ENCODE data around the gene TTR.

Gene TTR

DNA sequence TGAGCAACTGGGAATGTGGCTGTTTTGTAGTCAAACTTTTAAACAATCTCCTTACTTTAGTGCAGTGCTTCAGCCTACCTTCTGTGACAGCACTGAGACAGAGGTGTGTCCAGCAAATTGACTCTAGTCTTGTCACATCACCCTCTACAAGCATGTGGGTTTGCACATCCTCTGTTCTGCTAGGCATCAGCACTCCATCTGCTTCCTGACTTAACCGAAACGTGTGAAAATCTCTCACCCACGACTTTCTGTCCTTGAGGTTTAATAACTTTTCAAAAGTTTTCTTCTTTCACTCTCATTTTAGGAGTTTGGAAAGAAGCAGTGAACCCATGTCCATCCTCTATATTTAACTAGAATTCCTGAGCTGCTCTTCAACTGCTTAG is 42.6 kb downstream of the TTR start:
- Histone ChIP-seq H3K36me3 (ENCODE audit: insufficient read depth) (no peaks in the 10 kb centered on the region), H3K4me1 (ENCODE audit: low read depth, poor library complexity, severe bottlenecking) (no peaks in the 10 kb centered on the region), H3K4me2 (no peak overlapping the region), H2AFZ (ENCODE audit: low read depth) (no peak overlapping the region), H4K20me1 (ENCODE audit: insufficient read depth) (no peaks in the 10 kb centered on the region), H3K27me3 (ENCODE audit: insufficient read depth, low read depth) (no peaks in the 10 kb centered on the region), H3K79me2 (ENCODE audit: insufficient read depth, low read depth) (no peaks in the 10 kb centered on the region), H3K27ac (no peak overlapping the region), H3K9ac (no peak overlapping the region), H3K4me3 (IDR thresholded peaks at IDR 0.05; ENCODE audit: insufficient read depth, low read depth, low read length) (no peak overlapping the region)
- TF ChIP-seq CTCF (conservative IDR thresholded peaks at IDR 0.05; ENCODE audit: low read depth, low read length): no peak

DNA sequence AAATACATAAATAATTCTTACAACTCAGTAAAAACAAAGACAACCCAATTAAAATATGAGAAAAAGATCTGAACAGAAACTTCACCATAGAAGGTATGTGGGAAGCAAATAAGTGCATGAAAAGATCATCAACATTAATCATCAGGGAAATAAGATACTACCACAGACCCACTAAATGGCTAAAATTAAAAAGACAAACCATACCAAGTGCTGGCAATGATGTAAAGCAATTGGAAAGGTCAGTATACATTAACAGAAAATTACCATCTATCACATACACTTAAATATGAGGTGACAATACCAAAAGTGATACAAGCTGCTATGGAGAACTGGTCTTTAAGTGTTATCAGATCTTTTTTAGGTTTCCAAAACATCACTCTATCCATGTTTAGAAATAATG is 44.7 kb downstream of the TTR start:
- H3K27ac ChIP-seq: no peak overlapping the region
- H3K9ac ChIP-seq: no peak overlapping the region
- H3K4me3 ChIP-seq (IDR thresholded peaks at IDR 0.05; ENCODE audit: insufficient read depth, low read depth, low read length): no peak overlapping the region
- H2AFZ ChIP-seq (ENCODE audit: low read depth): no peak overlapping the region
- no peaks in the 10 kb centered on the region for H3K4me1 ChIP-seq (ENCODE audit: low read depth, poor library complexity, severe bottlenecking)
- no peak for TF ChIP-seq CTCF (conservative IDR thresholded peaks at IDR 0.05; ENCODE audit: low read depth, low read length)
- no peaks in the 10 kb centered on the region for H3K36me3 ChIP-seq (ENCODE audit: insufficient read depth)
- H3K4me2 ChIP-seq: no peak overlapping the region
- H4K20me1 ChIP-seq (ENCODE audit: insufficient read depth): no peaks in the 10 kb centered on the region
- H3K27me3 ChIP-seq (ENCODE audit: insufficient read depth, low read depth): no peaks in the 10 kb centered on the region
- no peaks in the 10 kb centered on the region for H3K79me2 ChIP-seq (ENCODE audit: insufficient read depth, low read depth)

DNA sequence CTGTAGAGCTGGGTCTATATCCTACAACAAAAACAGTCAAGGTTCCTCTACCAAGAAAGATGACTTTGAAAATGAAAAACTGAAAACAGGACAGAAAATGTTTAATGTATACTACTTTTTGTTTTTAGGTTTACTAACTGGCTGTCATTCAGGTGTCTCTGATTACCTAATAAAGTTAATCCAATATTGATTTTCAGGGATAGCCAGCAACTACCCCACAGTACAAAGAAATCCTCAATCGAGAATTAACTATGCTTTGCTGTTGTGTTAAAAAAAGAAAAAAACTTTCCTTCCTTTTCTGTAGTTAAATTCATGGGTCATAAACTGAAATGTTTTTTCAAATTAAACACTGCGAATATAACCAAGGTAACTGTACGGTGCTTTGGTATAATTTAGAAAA is 45.8 kb downstream of the TTR start:
- Histone ChIP-seq H3K27me3 (ENCODE audit: insufficient read depth, low read depth) (no peaks in the 10 kb centered on the region), H3K79me2 (ENCODE audit: insufficient read depth, low read depth) (no peaks in the 10 kb centered on the region), H3K4me2 (no peak overlapping the region), H3K9ac (no peak overlapping the region), H3K36me3 (ENCODE audit: insufficient read depth) (no peaks in the 10 kb centered on the region), H4K20me1 (ENCODE audit: insufficient read depth) (no peaks in the 10 kb centered on the region), H3K4me1 (ENCODE audit: low read depth, poor library complexity, severe bottlenecking) (no peaks in the 10 kb centered on the region), H3K27ac (no peak overlapping the region), H2AFZ (ENCODE audit: low read depth) (no peak overlapping the region), H3K4me3 (IDR thresholded peaks at IDR 0.05; ENCODE audit: insufficient read depth, low read depth, low read length) (no peak overlapping the region)
- TF ChIP-seq CTCF (conservative IDR thresholded peaks at IDR 0.05; ENCODE audit: low read depth, low read length): no peak

DNA sequence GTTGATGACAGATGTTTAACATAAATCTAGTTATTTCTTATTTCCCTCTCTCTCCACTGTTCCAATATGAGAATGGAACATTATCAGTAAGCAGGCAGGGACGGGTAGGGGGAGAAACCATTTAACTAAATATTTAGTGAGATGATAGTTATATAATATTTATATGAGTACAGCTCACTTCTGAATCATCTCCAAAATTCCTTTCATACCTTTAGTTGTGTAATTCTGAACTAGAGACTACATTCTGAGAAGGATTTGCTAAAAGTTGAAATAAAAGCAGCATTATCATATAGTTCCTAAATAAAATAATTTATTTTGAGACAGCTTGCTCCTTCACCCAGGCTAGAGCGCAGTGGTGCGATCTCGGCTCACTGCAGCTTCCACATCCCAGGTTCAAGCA is 51.3 kb downstream of the TTR start:
- Histone ChIP-seq H3K27ac (no peak overlapping the region), H3K36me3 (ENCODE audit: insufficient read depth) (no peaks in the 10 kb centered on the region), H3K4me3 (IDR thresholded peaks at IDR 0.05; ENCODE audit: insufficient read depth, low read depth, low read length) (no peak overlapping the region), H3K79me2 (ENCODE audit: insufficient read depth, low read depth) (no peaks in the 10 kb centered on the region), H2AFZ (ENCODE audit: low read depth) (no peak overlapping the region), H3K27me3 (ENCODE audit: insufficient read depth, low read depth) (no peaks in the 10 kb centered on the region), H4K20me1 (ENCODE audit: insufficient read depth) (no peaks in the 10 kb centered on the region), H3K4me2 (no peak overlapping the region), H3K9ac (no peak overlapping the region), H3K4me1 (ENCODE audit: low read depth, poor library complexity, severe bottlenecking) (no peaks in the 10 kb centered on the region)
- TF ChIP-seq CTCF (conservative IDR thresholded peaks at IDR 0.05; ENCODE audit: low read depth, low read length): no peak

DNA sequence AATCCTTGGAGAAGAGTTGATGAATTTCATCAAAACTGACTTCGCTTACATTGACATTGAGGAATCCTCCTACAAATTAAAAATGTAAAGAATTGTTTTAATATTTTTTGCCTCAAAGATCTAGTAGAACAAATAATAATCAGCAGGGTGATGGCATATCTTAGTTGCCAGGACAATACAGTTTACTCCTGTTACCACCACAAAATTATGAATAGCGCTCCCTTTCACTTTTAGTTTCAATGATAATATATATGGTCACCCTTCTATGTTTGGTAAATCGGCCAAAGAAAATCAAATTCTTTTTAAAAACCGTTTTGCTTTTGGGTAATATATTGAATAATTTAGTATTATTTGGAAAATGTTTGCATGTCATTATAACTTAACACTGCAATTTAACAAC is 53.7 kb downstream of the TTR start:
- Histone ChIP-seq H3K4me1 (ENCODE audit: low read depth, poor library complexity, severe bottlenecking) (no peaks in the 10 kb centered on the region), H2AFZ (ENCODE audit: low read depth) (no peak overlapping the region), H4K20me1 (ENCODE audit: insufficient read depth) (no peaks in the 10 kb centered on the region), H3K27ac (no peak overlapping the region), H3K9ac (no peak overlapping the region), H3K4me2 (no peak overlapping the region), H3K27me3 (ENCODE audit: insufficient read depth, low read depth) (no peaks in the 10 kb centered on the region), H3K36me3 (ENCODE audit: insufficient read depth) (no peaks in the 10 kb centered on the region), H3K79me2 (ENCODE audit: insufficient read depth, low read depth) (no peaks in the 10 kb centered on the region), H3K4me3 (IDR thresholded peaks at IDR 0.05; ENCODE audit: insufficient read depth, low read depth, low read length) (no peak overlapping the region)
- no peak for TF ChIP-seq CTCF (conservative IDR thresholded peaks at IDR 0.05; ENCODE audit: low read depth, low read length)

All from KMS-11 (cell line).